ENCODE measurements around the gene WRAP53.

Gene WRAP53

GRCh38 chr17:7707858-7708750 is 19.8 kb downstream of the WRAP53 start:
- DNase-seq (ENCODE audit: low read depth in 1 of 2, low spot score in 1 of 2) = no peak

DNA sequence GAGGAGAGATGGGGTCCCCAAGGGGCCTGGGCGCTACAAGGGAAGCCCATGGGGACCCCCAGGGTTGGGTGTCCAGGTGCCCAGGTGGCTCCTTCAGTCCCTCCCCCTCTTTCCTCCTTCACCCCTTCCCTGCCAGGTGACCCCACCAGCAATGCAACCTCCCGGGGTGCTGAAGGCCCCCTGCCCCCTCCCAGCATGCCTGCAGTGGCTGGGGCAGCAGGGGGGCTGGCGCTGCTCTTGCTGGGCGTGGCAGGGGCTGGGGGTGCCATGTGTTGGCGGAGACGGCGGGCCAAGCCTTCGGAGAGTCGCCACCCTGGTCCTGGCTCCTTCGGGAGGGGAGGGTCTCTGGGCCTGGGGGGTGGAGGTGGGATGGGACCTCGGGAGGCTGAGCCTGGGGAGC is 20.8 kb downstream of the WRAP53 start:
- no peak for DNase-seq (ENCODE audit: low read depth in 1 of 2, low spot score in 1 of 2)

DNA sequence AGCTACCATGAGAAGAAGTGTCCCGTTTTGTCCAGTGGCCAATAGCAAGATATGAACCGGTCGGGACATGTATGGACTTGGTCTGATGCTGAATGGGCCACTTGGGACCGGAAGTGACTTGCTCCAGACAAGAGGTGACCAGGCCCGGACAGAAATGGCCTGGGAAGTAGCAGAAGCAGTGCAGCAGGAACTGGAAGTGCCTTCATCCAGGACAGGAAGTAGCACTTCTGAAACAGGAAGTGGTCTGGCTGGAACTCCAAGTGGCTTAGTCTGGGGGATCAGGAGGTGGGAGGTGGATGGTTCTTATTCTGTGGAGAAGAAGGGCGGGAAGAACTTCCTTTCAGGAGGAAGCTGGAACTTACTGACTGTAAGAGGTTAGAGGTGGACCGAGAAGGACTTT is 22.0 kb downstream of the WRAP53 start:
- no peak for DNase-seq (ENCODE audit: low read depth in 1 of 2, low spot score in 1 of 2)

DNA sequence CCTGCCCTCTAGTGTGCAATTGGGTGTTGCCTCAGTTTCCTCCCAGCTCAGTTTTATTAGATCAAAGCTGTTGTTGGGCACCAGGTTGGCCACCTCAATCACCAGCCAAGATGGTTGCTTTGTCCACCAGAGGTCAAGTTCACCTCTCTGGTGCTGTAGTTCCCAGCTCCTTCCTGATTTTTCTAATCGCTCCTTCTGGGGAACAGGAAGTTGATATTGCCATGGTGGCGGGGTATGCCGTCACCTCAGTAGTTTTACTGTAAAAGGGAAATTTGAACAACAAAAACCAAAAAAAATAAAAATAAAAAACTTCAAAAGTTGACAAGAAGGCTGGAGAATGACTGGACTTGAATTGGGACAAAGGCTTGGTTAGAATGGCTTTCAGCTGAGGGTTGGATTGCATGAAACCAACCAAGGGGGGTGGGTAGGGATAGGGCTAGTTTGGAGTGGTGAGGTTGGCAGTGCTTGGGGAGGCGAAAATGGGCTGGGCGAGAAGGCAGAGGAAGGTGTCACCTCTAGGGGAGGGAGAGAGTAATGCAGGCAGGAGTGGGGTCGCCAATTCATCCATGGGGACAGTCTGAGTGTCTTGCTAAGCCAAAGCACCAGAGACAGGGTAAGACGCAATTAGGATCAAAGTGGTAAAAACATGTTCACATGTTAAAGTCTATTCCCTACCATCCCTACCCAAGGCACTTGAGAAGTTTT is 22.9 kb downstream of the WRAP53 start:
- no peak for DNase-seq (ENCODE audit: low read depth in 1 of 2, low spot score in 1 of 2)

- DNase-seq (ENCODE audit: low read depth in 1 of 2, low spot score in 1 of 2) = no peak
Measured at GRCh38 chr17:7712111-7712771, 24.0 kb downstream of the WRAP53 start.

- no peak for DNase-seq (ENCODE audit: low read depth in 1 of 2, low spot score in 1 of 2)
Measured at GRCh38 chr17:7713782-7714181, 25.5 kb downstream of the WRAP53 start.

GRCh38 chr17:7714721-7715594 is 26.7 kb downstream of the WRAP53 start:
- DNase-seq (ENCODE audit: low read depth in 1 of 2, low spot score in 1 of 2) = no peak

- DNase-seq (ENCODE audit: low read depth in 1 of 2, low spot score in 1 of 2) = no peak
Measured at GRCh38 chr17:7715936-7716886, 27.9 kb downstream of the WRAP53 start.

- DNase-seq (ENCODE audit: low read depth in 1 of 2, low spot score in 1 of 2) = no peak
Measured at GRCh38 chr17:7716901-7717755, 28.9 kb downstream of the WRAP53 start, which contains the start of gene DNAH2. TSS of gene DNAH2 (plus strand) at chr17:7717744. CDS start at chr17:7719735, 1,991 bp downstream.

DNA sequence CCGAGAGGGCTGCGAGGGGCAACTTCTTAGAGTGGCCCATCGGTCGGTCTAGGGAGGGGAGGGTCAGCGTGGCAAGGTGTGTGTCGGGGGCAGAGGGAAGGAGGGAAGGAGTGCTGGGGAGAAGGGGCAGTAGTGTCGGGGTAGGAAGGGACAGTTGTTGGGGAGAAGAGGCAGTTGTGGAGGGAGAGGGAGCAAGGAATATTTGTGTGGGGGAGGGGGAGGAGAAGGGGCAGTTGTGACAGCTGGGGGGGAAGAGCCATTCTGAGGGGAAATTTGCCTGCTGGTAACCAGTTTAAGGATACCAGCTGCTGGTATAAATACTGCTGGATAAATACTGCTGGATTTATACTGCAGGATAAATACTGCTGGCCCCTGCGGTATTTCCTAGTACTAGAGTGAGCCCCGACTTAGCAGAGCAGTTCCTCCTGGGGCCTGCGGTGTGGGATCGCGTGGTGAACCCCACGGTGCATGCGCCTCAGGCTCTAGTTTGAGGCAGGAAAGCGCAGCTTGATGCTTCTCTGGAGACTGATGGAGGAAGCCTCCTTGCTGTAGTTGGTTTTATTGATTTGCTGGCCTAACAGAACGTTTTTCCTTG is 29.6 kb downstream of the WRAP53 start:
- DNase-seq (ENCODE audit: low read depth in 1 of 2, low spot score in 1 of 2) = no peak

- DNase-seq (ENCODE audit: low read depth in 1 of 2, low spot score in 1 of 2) = no peak
Measured at GRCh38 chr17:7719661-7720060, 31.4 kb downstream of the WRAP53 start.

DNA sequence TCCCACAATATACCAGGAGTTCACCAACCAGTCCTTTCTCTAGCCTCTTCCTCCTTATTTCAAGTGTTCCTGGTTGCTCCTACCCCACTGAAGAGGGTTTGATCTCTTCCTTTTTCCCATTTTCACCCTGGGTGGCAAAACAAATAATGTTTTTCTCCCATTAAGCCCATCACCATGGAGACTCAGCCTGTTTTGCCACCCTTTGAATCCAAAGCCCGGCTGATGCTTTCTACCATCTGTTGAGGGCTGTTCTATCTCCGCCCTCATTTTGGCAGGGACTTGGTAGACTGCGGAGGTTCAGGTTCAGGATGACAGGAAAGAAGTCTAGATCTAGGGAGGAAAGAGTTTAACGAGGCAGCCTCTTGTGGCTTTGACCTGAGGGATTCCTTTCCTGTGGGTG is 31.8 kb downstream of the WRAP53 start:
- no peak for DNase-seq (ENCODE audit: low read depth in 1 of 2, low spot score in 1 of 2)

GRCh38 chr17:7721612-7722011 is 33.3 kb downstream of the WRAP53 start:
- DNase-seq (ENCODE audit: low read depth in 1 of 2, low spot score in 1 of 2) = no peak

- DNase-seq (ENCODE audit: low read depth in 1 of 2, low spot score in 1 of 2) = no peak
Measured at GRCh38 chr17:7727886-7728285, 39.6 kb downstream of the WRAP53 start.

- DNase-seq (ENCODE audit: low read depth in 1 of 2, low spot score in 1 of 2) = no peak
Measured at GRCh38 chr17:7729816-7730215, 41.5 kb downstream of the WRAP53 start.

- no peak for DNase-seq (ENCODE audit: low read depth in 1 of 2, low spot score in 1 of 2)
Measured at GRCh38 chr17:7732981-7733539, 44.8 kb downstream of the WRAP53 start.

DNA sequence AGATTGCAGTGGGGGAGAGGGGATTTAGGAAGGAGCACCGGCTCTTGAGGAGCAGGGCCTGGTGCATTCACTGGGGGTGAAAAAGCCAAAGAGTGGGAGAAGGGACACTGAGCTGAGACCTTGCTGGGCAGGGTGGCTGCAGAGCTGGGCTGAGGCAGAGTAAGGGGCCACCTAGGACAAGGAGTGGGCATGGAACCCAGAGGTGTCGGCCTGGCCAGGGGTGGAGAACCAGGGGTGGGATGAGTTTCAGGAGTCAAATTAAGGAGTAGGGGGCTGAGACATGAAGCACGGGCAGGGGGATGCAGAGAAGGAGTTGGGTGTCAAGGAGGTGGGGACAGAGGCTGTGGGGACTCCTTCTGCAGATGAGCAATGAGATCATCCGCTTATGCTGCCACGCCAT is 49.3 kb downstream of the WRAP53 start:
- DNase-seq (ENCODE audit: low read depth in 1 of 2, low spot score in 1 of 2) = no peak

GRCh38 chr17:7739746-7740145 is 51.5 kb downstream of the WRAP53 start:
- no peak for DNase-seq (ENCODE audit: low read depth in 1 of 2, low spot score in 1 of 2)
